Measurements from ENCODE around the gene CLCF1.

CLCF1 gene

DNA sequence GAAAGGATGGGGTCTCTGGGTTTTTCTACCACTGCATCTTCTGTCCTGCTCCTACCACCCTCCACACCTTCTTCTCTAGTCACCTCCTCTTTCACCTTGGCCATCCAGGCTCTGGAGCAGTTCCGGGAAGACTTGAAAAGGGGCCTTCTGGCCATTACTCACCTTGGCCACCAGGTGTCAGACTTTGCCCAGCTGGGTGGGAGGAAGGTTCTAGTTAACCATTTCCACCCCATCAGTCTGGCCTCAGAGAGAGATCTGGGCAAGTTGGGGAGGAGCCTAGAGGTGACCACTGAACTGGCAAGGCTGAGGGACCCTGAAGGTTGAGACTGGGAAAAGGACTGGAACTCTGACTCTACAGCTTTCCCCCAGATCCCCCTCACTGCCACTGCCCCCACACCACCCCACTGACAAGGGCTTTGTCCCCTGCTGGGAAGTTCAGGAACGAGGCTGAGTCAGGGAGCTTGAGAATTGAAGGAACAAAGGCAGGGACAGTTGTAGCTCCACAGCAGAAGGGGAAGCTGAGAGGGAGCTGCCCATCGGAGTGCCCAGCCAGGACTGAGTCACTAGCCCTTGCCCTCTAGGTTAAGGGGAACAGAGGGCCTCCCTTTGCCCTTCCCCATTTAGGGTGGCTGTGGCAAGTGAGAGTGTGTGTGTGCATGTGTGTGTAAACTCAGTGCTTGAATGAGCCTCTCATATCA lies 16.4 kb downstream of the CLCF1 start:
- Histone ChIP-seq H3K4me3 (ENCODE audit: low read depth in 1 of 5, low read length in 5 of 5) (no peak overlapping the region), H3K27ac (ENCODE audit: low read depth, low read length) (peak overlapping the region; percentile 97), H3K36me3 (ENCODE audit: control insufficient read depth in 5 of 5, insufficient read depth in 5 of 5, low read length in 5 of 5) (no peaks in the 10 kb centered on the region), H3K27me3 (ENCODE audit: control insufficient read depth in 5 of 5, insufficient read depth in 4 of 5, low read length in 5 of 5) (no peaks in the 10 kb centered on the region), H3K4me1 (ENCODE audit: control insufficient read depth in 5 of 5, insufficient read depth in 5 of 5, low read length in 5 of 5) (peaks cover 11 to 57% (median 52%) of the 10 kb centered on the region in 5 donors), H3K9ac (ENCODE audit: low read length in 5 of 5) (peak overlapping the region in 2 of 5 donors; percentile 51 to 61), H3K9me3 (ENCODE audit: control insufficient read depth in 5 of 5, low read length in 5 of 5) (no peaks in the 10 kb centered on the region)

GRCh38 chr11:67356387-67356863 lies 17.0 kb downstream of the CLCF1 start:
- Histone ChIP-seq H3K9me3 (ENCODE audit: control insufficient read depth in 5 of 5, low read length in 5 of 5) (no peaks in the 10 kb centered on the region), H3K9ac (ENCODE audit: low read length in 5 of 5) (peak overlapping the region in 3 of 5 donors; percentile 12 to 61 (median 51)), H3K27me3 (ENCODE audit: control insufficient read depth in 5 of 5, insufficient read depth in 4 of 5, low read length in 5 of 5) (no peaks in the 10 kb centered on the region), H3K27ac (ENCODE audit: low read depth, low read length) (peak overlapping the region; percentile 97), H3K4me3 (ENCODE audit: low read depth in 1 of 5, low read length in 5 of 5) (no peak overlapping the region), H3K4me1 (ENCODE audit: control insufficient read depth in 5 of 5, insufficient read depth in 5 of 5, low read length in 5 of 5) (peaks cover 12 to 61% (median 56%) of the 10 kb centered on the region in 5 donors), H3K36me3 (ENCODE audit: control insufficient read depth in 5 of 5, insufficient read depth in 5 of 5, low read length in 5 of 5) (peaks cover 0 to under 1% (median 0%) of the 10 kb centered on the region in 5 donors)

- no peaks in the 10 kb centered on the region for H3K9me3 ChIP-seq (ENCODE audit: control insufficient read depth in 5 of 5, low read length in 5 of 5)
- peaks cover 0 to 2% (median 0%) of the 10 kb centered on the region in 5 donors for H3K36me3 ChIP-seq (ENCODE audit: control insufficient read depth in 5 of 5, insufficient read depth in 5 of 5, low read length in 5 of 5)
- peak overlapping the region in 4 of 5 donors; percentile 12 to 76 (median 54) for H3K9ac ChIP-seq (ENCODE audit: low read length in 5 of 5)
- peak overlapping the region; percentile 97 for H3K27ac ChIP-seq (ENCODE audit: low read depth, low read length)
- H3K4me1 ChIP-seq (ENCODE audit: control insufficient read depth in 5 of 5, insufficient read depth in 5 of 5, low read length in 5 of 5) = peaks cover 14 to 67% (median 61%) of the 10 kb centered on the region in 5 donors
- no peaks in the 10 kb centered on the region for H3K27me3 ChIP-seq (ENCODE audit: control insufficient read depth in 5 of 5, insufficient read depth in 4 of 5, low read length in 5 of 5)
- H3K4me3 ChIP-seq (ENCODE audit: low read depth in 1 of 5, low read length in 5 of 5) = no peak overlapping the region
Observed at GRCh38 chr11:67355794-67356386, 17.5 kb downstream of the CLCF1 start.

GRCh38 chr11:67355023-67355793 lies 18.2 kb downstream of the CLCF1 start:
- H3K27me3 ChIP-seq (ENCODE audit: control insufficient read depth in 5 of 5, insufficient read depth in 4 of 5, low read length in 5 of 5) = no peaks in the 10 kb centered on the region
- peaks cover 0 to 2% (median 0%) of the 10 kb centered on the region in 5 donors for H3K36me3 ChIP-seq (ENCODE audit: control insufficient read depth in 5 of 5, insufficient read depth in 5 of 5, low read length in 5 of 5)
- peak overlapping the region; percentile 46 to 76 (median 56) for H3K9ac ChIP-seq (ENCODE audit: low read length in 5 of 5)
- peak overlapping the region in 2 of 5 donors; percentile 5 to 19 for H3K4me3 ChIP-seq (ENCODE audit: low read depth in 1 of 5, low read length in 5 of 5)
- H3K9me3 ChIP-seq (ENCODE audit: control insufficient read depth in 5 of 5, low read length in 5 of 5) = no peaks in the 10 kb centered on the region
- H3K27ac ChIP-seq (ENCODE audit: low read depth, low read length) = peak overlapping the region; percentile 97
- H3K4me1 ChIP-seq (ENCODE audit: control insufficient read depth in 5 of 5, insufficient read depth in 5 of 5, low read length in 5 of 5) = peaks cover 14 to 68% (median 61%) of the 10 kb centered on the region in 5 donors

DNA sequence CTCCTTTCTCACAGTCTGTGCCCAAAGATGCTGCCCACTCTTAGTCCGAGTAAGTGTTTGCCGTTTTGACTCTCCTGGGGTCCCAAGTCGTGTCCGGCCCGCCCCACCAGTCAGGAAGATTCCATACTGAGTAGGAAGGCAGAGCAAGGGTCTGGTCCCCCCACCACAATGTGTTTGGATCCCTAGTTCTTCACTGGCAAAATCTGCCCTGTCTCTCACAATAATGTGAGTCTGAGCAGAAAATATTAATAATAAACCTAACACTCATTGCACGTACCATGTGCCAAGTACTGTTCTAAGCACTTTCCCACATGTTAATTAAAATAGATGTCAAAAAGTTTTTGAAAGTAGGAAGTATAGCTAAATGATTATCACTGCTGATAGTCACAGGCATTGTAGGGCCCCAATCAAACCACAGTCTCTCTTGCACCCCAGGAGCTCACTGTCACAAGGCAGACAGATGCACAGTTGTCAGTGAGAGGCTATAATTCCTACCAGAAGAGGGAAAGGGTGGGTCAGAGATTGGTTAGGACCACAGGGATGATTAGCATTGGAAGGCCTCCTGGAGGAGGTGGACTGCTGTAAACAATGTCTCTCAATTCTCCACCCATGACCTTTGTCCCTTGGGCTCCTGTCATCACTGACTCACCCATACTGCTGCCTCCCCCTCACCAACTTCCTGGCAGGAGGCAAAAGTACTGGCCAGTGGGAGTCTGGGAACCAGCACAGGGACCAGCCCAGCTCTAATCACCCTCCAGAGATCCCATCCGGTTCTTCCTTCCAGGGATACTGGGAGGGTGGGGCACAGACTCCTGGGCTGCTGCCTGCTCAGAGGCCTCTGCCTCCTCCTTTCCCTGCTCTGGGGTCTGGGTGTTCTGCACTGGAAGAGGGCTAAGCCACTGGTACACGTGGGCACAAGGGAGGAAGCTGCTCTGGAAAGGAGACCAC lies 19.0 kb downstream of the CLCF1 start:
- H3K27me3 ChIP-seq (ENCODE audit: control insufficient read depth in 5 of 5, insufficient read depth in 4 of 5, low read length in 5 of 5) = no peaks in the 10 kb centered on the region

GRCh38 chr11:67353317-67354074 lies 19.9 kb downstream of the CLCF1 start, which contains the start of gene POLD4:
TSS of gene POLD4 (minus strand) at chr11:67353546. CDS start at chr11:67353399, 147 bp downstream.
- Histone ChIP-seq H3K36me3 (ENCODE audit: control insufficient read depth in 5 of 5, insufficient read depth in 5 of 5, low read length in 5 of 5) (peaks cover 0 to 2% (median 0%) of the 10 kb centered on the region in 5 donors), H3K4me1 (ENCODE audit: control insufficient read depth in 5 of 5, insufficient read depth in 5 of 5, low read length in 5 of 5) (peaks cover 14 to 75% (median 71%) of the 10 kb centered on the region in 5 donors), H3K4me3 (ENCODE audit: low read depth in 1 of 5, low read length in 5 of 5) (peak within 1 kb of the TSS; percentile 71 to 82 (median 78)), H3K27me3 (ENCODE audit: control insufficient read depth in 5 of 5, insufficient read depth in 4 of 5, low read length in 5 of 5) (no peaks in the 10 kb centered on the region), H3K27ac (ENCODE audit: low read depth, low read length) (peak within 1 kb of the TSS; percentile 97), H3K9me3 (ENCODE audit: control insufficient read depth in 5 of 5, low read length in 5 of 5) (no peaks in the 10 kb centered on the region), H3K9ac (ENCODE audit: low read length in 5 of 5) (peak within 1 kb of the TSS; percentile 50 to 93 (median 92))

More for the DNA sequence above, 19.0 kb downstream of the CLCF1 start:
- peaks cover 14 to 72% (median 69%) of the 10 kb centered on the region in 5 donors for H3K4me1 ChIP-seq (ENCODE audit: control insufficient read depth in 5 of 5, insufficient read depth in 5 of 5, low read length in 5 of 5)
- H3K27ac ChIP-seq (ENCODE audit: low read depth, low read length) = peak overlapping the region; percentile 97
- peak overlapping the region; percentile 56 to 78 (median 71) for H3K9ac ChIP-seq (ENCODE audit: low read length in 5 of 5)
- H3K9me3 ChIP-seq (ENCODE audit: control insufficient read depth in 5 of 5, low read length in 5 of 5) = no peaks in the 10 kb centered on the region
- H3K36me3 ChIP-seq (ENCODE audit: control insufficient read depth in 5 of 5, insufficient read depth in 5 of 5, low read length in 5 of 5) = peaks cover 0 to 2% (median 0%) of the 10 kb centered on the region in 5 donors
- peak overlapping the region; percentile 66 to 82 (median 78) for H3K4me3 ChIP-seq (ENCODE audit: low read depth in 1 of 5, low read length in 5 of 5)

GRCh38 chr11:67352546-67353316 lies 20.7 kb downstream of the CLCF1 start:
- peaks cover 0 to 2% (median 0%) of the 10 kb centered on the region in 5 donors for H3K36me3 ChIP-seq (ENCODE audit: control insufficient read depth in 5 of 5, insufficient read depth in 5 of 5, low read length in 5 of 5)
- peak overlapping the region; percentile 29 to 93 (median 92) for H3K9ac ChIP-seq (ENCODE audit: low read length in 5 of 5)
- no peaks in the 10 kb centered on the region for H3K9me3 ChIP-seq (ENCODE audit: control insufficient read depth in 5 of 5, low read length in 5 of 5)
- peaks cover 12 to 72% (median 69%) of the 10 kb centered on the region in 5 donors for H3K4me1 ChIP-seq (ENCODE audit: control insufficient read depth in 5 of 5, insufficient read depth in 5 of 5, low read length in 5 of 5)
- no peaks in the 10 kb centered on the region for H3K27me3 ChIP-seq (ENCODE audit: control insufficient read depth in 5 of 5, insufficient read depth in 4 of 5, low read length in 5 of 5)
- H3K27ac ChIP-seq (ENCODE audit: low read depth, low read length) = peak overlapping the region; percentile 97
- H3K4me3 ChIP-seq (ENCODE audit: low read depth in 1 of 5, low read length in 5 of 5) = peak overlapping the region; percentile 71 to 82 (median 78)

DNA sequence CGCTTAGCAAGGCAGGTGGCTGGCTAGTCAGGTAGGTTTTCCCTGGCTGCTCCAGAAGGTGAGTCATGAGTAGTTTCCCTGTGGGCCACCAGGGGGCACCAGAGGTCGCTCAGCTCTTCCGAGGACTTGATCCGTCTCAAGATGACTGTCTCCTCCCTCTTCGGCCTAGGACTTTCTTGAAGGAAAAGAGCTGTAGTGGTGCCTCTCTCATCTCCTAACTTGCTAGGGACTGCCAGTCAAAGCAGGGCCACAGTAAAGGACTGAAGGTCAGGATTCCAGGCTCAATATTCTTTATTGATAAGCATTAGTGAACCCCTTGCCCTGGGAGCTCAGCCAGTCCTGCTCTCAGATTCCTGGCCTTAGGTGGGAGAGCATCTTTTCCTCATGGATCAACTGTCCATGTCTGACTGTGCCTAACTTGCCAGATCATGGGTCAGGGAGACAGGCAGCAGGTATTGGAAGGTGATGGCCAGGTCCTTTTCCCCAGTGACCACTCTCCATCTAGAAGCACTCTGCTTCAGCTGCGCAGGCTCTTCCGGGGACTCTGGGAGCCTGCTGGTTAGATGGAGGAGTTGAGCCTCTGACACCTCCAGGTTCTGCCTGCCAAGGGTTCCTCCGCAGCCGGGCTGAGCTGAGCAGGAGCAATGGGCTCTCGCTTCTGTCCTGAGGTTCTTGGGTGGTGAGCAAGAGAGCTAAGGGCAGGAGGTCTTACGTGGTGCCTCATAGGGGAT lies 22.0 kb downstream of the CLCF1 start:
- Histone ChIP-seq H3K27ac (ENCODE audit: low read depth, low read length) (peak overlapping the region; percentile 31), H3K4me3 (ENCODE audit: low read depth in 1 of 5, low read length in 5 of 5) (no peak overlapping the region), H3K4me1 (ENCODE audit: control insufficient read depth in 5 of 5, insufficient read depth in 5 of 5, low read length in 5 of 5) (peaks cover 12 to 59% (median 56%) of the 10 kb centered on the region in 5 donors)

More for the DNA sequence above, 22.0 kb downstream of the CLCF1 start:
- no peaks in the 10 kb centered on the region for H3K27me3 ChIP-seq (ENCODE audit: control insufficient read depth in 5 of 5, insufficient read depth in 4 of 5, low read length in 5 of 5)
- H3K9me3 ChIP-seq (ENCODE audit: control insufficient read depth in 5 of 5, low read length in 5 of 5) = no peaks in the 10 kb centered on the region
- peaks cover 0 to 2% (median 0%) of the 10 kb centered on the region in 5 donors for H3K36me3 ChIP-seq (ENCODE audit: control insufficient read depth in 5 of 5, insufficient read depth in 5 of 5, low read length in 5 of 5)
- H3K9ac ChIP-seq (ENCODE audit: low read length in 5 of 5) = peak overlapping the region in 2 of 5 donors; percentile 6 to 46

Data from subcutaneous abdominal adipose tissue (tissue), 5 donors.